Measurements from ENCODE around the gene AMOTL2. TPM values are rescaled to one million over a fixed set of nuclear protein-coding genes. Genes with fewer than 3 reads are reported as not detected.

The AMOTL2 gene
- total RNA-seq = 129 and 236 TPM in 2 replicates

DNA sequence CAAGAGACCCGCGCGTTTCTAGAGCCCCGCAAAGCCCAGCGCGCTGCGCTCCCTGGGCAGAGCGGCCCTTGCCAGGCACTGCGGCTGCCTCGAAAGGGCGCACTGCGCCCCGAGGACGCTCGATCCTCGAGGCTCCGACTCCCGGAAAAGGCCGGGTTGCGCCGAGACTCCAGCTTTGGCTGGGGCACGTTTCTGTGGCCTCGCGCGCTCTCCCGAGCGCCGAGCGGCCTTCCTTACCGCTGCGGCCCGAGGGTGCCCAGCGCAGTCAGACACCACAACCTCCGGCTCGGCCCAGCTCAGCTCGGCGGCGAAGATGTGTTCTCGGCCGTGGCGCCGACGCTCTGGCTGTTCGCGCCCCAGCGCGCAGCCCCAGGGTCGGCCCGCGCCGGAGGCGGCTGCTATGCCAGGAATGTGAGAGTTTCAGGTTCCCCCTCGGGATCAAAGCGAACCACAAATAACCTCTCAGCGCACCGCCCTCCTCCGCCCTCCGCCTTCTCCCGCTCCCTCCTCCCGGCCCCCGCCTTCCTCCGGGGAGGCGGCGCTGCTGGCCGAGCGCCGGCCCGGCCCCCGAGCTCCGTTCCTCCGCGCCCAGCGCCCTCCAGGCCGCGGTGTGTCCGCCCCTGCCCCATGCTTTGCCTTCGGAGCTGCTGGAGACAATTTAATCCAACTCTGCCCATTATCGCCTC is at the start of gene AMOTL2:
Gene AMOTL2, minus strand, starts transcription at position 343 of the 686 bp plus-strand sequence. CDS start 3,014 bp downstream, outside the sequence.
- H3K4me3 ChIP-seq (ENCODE audit: low read depth, low read length) = peak within 1 kb of the TSS; percentile 93
- no peak for TF ChIP-seq CTCF (IDR thresholded peaks at IDR 0.05; ENCODE audit: insufficient read depth, low read depth, low read length)
- DNase-seq (ENCODE audit: low read depth) = peak; percentile 95

DNA sequence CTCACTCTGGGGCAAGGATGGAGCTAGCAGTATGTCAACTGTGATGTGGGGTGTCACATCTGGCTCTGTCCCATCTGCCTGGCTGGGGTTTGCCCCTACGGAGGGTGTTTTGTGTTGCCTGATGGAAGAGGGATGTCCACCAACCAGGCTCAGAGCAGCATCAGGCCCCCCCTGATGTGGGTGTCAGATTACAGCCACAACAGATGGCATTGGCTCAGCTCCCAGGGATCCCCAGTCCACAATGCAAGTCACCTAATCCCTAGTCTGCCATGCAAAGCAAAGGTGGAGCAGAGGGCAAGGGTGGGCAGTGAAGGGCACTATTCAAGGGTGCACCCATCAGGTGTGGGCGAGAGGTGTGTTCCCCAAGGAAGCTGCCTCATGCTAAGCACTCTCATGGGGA is 48.9 kb upstream of the AMOTL2 start:
- peak; percentile 40 for DNase-seq (ENCODE audit: low read depth)
- no peak overlapping the region for H3K4me3 ChIP-seq (ENCODE audit: low read depth, low read length)

DNA sequence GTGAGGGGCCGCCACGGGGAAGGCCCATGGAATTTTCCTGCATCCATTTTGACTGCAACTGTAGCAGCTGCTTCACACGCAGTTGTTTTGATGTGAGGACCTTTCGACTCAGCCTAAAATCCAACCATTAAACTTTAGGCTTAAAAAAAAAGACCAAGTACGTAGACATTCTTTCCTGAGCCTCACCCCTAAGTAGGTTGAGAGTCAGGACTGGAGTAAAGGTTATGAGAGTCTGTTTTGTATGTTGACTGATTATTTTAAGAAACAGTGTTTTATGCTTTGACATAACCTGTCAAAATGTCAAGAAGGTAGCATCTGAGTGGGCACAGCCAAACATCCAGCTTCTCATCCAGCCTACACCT is 45.7 kb upstream of the AMOTL2 start:
- DNase-seq (ENCODE audit: low read depth) = no peak
- TF ChIP-seq CTCF (IDR thresholded peaks at IDR 0.05; ENCODE audit: insufficient read depth, low read depth, low read length) = no peak
- H3K4me3 ChIP-seq (ENCODE audit: low read depth, low read length) = no peak overlapping the region

More for the DNA sequence above, 48.9 kb upstream of the AMOTL2 start:
- no peak for TF ChIP-seq CTCF (IDR thresholded peaks at IDR 0.05; ENCODE audit: insufficient read depth, low read depth, low read length)

DNA sequence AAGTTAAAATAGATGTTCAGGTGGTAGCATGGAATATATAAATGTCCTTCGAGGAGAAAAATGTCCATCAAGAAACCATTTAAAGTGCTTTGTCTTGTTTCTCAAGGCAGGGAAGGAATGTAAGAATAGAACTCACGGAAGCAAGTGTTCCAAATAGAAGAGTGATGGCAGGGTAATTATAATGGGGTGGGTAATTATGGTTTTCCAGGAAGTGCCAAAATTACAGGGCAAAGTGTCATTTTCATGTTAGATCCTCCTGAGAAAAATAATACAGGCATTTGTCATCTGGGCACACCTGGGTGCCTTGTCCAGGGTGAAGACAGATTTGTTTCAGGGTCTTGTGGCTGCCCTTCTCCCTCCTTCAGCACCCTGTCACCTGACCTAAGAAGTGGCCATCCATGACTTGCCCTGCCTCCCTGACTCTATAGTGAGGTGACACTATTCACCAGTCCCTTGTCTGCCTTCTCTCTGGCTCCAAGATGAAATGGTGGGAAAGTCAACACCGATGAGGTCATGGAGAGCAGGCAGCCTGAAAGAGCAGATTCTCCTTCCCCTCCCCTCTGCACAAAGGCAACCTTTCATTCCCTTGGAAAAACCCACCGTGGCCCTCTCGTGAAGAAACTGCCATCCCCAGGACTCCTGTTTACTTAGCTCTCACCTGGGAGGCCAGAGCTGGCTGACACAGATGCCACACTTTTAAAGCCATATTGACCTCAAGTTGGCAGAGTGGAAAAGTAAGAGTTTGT is 45.1 kb upstream of the AMOTL2 start:
- DNase-seq (ENCODE audit: low read depth) = no peak
- no peak for TF ChIP-seq CTCF (IDR thresholded peaks at IDR 0.05; ENCODE audit: insufficient read depth, low read depth, low read length)

DNA sequence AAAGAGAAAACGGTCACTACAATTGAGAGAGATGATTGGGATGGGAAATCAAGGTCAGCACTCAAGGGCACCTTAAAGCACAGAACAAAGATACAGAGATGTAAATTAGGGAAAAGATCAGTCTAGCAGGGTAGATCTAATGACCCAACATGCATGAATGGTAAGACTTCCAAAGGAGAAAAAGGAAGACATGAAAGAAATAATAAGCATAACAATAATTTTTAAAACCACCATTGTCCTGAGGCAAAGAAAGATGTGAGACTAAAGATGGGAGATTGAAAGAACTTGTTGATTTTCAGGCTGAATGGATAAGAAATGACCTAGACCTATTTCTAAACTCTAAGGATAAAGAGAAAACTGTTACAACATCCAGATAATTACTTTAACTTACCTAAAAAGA is 34.8 kb upstream of the AMOTL2 start:
- DNase-seq (ENCODE audit: low read depth) = no peak
- TF ChIP-seq CTCF (IDR thresholded peaks at IDR 0.05; ENCODE audit: insufficient read depth, low read depth, low read length) = no peak
- no peak overlapping the region for H3K4me3 ChIP-seq (ENCODE audit: low read depth, low read length)

More for the DNA sequence above, 45.1 kb upstream of the AMOTL2 start:
- no peak overlapping the region for H3K4me3 ChIP-seq (ENCODE audit: low read depth, low read length)

- TF ChIP-seq CTCF (IDR thresholded peaks at IDR 0.05; ENCODE audit: insufficient read depth, low read depth, low read length) = no peak
- peak; percentile 21 for DNase-seq (ENCODE audit: low read depth)
Observed at GRCh38 chr3:134407239-134407625, 33.0 kb upstream of the AMOTL2 start.

More at GRCh38 chr3:134407239-134407625, 33.0 kb upstream of the AMOTL2 start:
- H3K4me3 ChIP-seq (ENCODE audit: low read depth, low read length) = no peak overlapping the region

Data from fibroblast of villous mesenchyme (primary cell).